Common myeloid progenitor, CD34-positive (primary cell): Measurements from ENCODE around the gene ERMP1. TPM values are rescaled to one million over a fixed set of nuclear protein-coding genes. Genes with fewer than 3 reads are reported as not detected.
A peak's percentile ranks its signal among the peaks of the same experiment; 100 is the strongest.
"Not testable (repeated sequence)": the region's sequence is repeated elsewhere in the genome, so short reads cannot be mapped to it uniquely, and the experiment has no call there.

Experiments used
- CTCF ChIA-PET: fragments of 350-600 bp; sonication (Branson Sonifier 250); formaldehyde crosslinking; loops from one replicate; lab custom pipeline; 2021; ENCODE audit warnings: antibody characterized with exemption; lab: Charles Lee
- POLR2A ChIA-PET: fragments of 350-600 bp; sonication (Branson Sonifier 250); formaldehyde crosslinking; loops from one replicate; lab custom pipeline; 2021; ENCODE audit warnings: antibody characterized with exemption; lab: Charles Lee
- DNase-seq, 3 donors: peaks; one replicate each; pipeline versions ENCODE4 v3.0.0 to v3.0.0-alpha.2; 2013
- H3K27ac ChIP-seq, 2 experiments: 1 replicate in 1 of 2; 2 replicates in 1 of 2; pipeline ENCODE4 v1.7.0; 2013; ENCODE audit warnings: inconsistent platforms in 2 of 2, low read length in 2 of 2, mild to moderate bottlenecking in 2 of 2, low read depth in 1 of 2, moderate library complexity in 1 of 2; ENCODE audit not compliant: severe bottlenecking in 2 of 2, insufficient read depth in 1 of 2, poor library complexity in 1 of 2
- H3K27me3 ChIP-seq, 5 experiments: replicated peaks in 2 of 5; 1 replicate in 3 of 5; 2 replicates in 2 of 5; pipeline versions ENCODE4 v1.6.1 to v1.7.0; 2013; ENCODE audit warnings: low read length in 4 of 5, mild to moderate bottlenecking in 2 of 5, moderate library complexity in 2 of 5, inconsistent platforms in 1 of 5; ENCODE audit not compliant: insufficient read depth in 5 of 5, control insufficient read depth in 4 of 5
- H3K36me3 ChIP-seq, 4 experiments: 1 replicate in 2 of 4; 2 replicates in 2 of 4; pipeline versions ENCODE4 v1.6.1 to v1.7.0; 2013; ENCODE audit warnings: low read length in 3 of 4, control low read depth in 1 of 4, mild to moderate bottlenecking in 1 of 4; ENCODE audit not compliant: control insufficient read depth in 4 of 4, insufficient read depth in 4 of 4
- H3K4me1 ChIP-seq, 4 experiments: 1 replicate in 3 of 4; 2 replicates in 1 of 4; pipeline versions ENCODE4 v1.6.1 to v1.7.1; 2013; ENCODE audit warnings: low read length in 3 of 4, mild to moderate bottlenecking in 3 of 4, control low read depth in 1 of 4, inconsistent platforms in 1 of 4, moderate library complexity in 1 of 4; ENCODE audit not compliant: control insufficient read depth in 4 of 4, insufficient read depth in 4 of 4; ENCODE audit errors: control extremely low read depth in 1 of 4
- H3K4me3 ChIP-seq, 7 experiments: 1 replicate in 4 of 7; 2 replicates in 3 of 7; pipeline versions ENCODE4 v1.5.1 to v1.7.0; 2013; ENCODE audit warnings: mild to moderate bottlenecking in 7 of 7, low read length in 6 of 7, moderate library complexity in 6 of 7, inconsistent platforms in 2 of 7, low read depth in 2 of 7, control low read depth in 1 of 7; ENCODE audit not compliant: insufficient read depth in 4 of 7, control insufficient read depth in 1 of 7; ENCODE audit errors: extremely low read depth in 1 of 7
- H3K9me3 ChIP-seq, 5 experiments: 1 replicate in 4 of 5; 2 replicates in 1 of 5; pipeline versions ENCODE4 v1.6.1 to v1.7.1; 2013; ENCODE audit warnings: low read length in 4 of 5, mild to moderate bottlenecking in 2 of 5, inconsistent platforms in 1 of 5, low read depth in 1 of 5, moderate library complexity in 1 of 5; ENCODE audit not compliant: control insufficient read depth in 4 of 5, insufficient read depth in 2 of 5; ENCODE audit errors: control extremely low read depth in 1 of 5
- WGBS: methylation state at CpG from one replicate; pipeline ENCODE4 v1.1.5; 2013; ENCODE audit not compliant: insufficient coverage; 5-methylcytosine and 5-hydroxymethylcytosine counted together
- polyA plus RNA-seq: library from polyadenylated mRNA; unstranded; fragments of 120-200 nt; gene quantifications from one replicate; pipeline ENCODE4 v1.2.1, GENCODE V29; 2013

Gene ERMP1, protein sequence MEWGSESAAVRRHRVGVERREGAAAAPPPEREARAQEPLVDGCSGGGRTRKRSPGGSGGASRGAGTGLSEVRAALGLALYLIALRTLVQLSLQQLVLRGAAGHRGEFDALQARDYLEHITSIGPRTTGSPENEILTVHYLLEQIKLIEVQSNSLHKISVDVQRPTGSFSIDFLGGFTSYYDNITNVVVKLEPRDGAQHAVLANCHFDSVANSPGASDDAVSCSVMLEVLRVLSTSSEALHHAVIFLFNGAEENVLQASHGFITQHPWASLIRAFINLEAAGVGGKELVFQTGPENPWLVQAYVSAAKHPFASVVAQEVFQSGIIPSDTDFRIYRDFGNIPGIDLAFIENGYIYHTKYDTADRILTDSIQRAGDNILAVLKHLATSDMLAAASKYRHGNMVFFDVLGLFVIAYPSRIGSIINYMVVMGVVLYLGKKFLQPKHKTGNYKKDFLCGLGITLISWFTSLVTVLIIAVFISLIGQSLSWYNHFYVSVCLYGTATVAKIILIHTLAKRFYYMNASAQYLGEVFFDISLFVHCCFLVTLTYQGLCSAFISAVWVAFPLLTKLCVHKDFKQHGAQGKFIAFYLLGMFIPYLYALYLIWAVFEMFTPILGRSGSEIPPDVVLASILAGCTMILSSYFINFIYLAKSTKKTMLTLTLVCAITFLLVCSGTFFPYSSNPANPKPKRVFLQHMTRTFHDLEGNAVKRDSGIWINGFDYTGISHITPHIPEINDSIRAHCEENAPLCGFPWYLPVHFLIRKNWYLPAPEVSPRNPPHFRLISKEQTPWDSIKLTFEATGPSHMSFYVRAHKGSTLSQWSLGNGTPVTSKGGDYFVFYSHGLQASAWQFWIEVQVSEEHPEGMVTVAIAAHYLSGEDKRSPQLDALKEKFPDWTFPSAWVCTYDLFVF
- polyA plus RNA-seq: 76.8 TPM

- ChIA-PET POLR2A (interaction anchor here (0.9 to 1.8 kb wide), 4 partner anchors 9 to 27 kb away, joined by 3 to 6 read pairs (median 4); no protein-coding TSS in a partner anchor), CTCF (interaction anchor here (0.7 to 11.5 kb wide), 26 partner anchors 8 to 222 kb away, joined by 3 to 110 read pairs (median 4); a partner anchor contains a TSS)
- Histone ChIP-seq H3K4me1 (peaks cover 15 to 56% (median 24%) of the 10 kb centered on the region in 4 experiments), H3K9me3 (peaks cover 0 to 2% (median 0%) of the 10 kb centered on the region in 5 experiments), H3K27ac (peak within 1 kb of the TSS; percentile 50 to 78), H3K27me3 (no peaks in the 10 kb centered on the region), H3K36me3 (peaks cover 0 to 19% (median 9%) of the 10 kb centered on the region in 4 experiments), H3K4me3 (peak within 1 kb of the TSS; percentile 86 to 100 (median 93))
- peak; percentile 86 to 92 (median 91) for DNase-seq
- under 1% methylated on average over 88 of the region's 95 CpGs for WGBS
Measured at GRCh38 chr9:5832538-5833529, at the start of gene ERMP1. ERMP1 (minus strand) TSS chr9:5833117; CDS start chr9:5833027, 90 bp downstream.

DNA sequence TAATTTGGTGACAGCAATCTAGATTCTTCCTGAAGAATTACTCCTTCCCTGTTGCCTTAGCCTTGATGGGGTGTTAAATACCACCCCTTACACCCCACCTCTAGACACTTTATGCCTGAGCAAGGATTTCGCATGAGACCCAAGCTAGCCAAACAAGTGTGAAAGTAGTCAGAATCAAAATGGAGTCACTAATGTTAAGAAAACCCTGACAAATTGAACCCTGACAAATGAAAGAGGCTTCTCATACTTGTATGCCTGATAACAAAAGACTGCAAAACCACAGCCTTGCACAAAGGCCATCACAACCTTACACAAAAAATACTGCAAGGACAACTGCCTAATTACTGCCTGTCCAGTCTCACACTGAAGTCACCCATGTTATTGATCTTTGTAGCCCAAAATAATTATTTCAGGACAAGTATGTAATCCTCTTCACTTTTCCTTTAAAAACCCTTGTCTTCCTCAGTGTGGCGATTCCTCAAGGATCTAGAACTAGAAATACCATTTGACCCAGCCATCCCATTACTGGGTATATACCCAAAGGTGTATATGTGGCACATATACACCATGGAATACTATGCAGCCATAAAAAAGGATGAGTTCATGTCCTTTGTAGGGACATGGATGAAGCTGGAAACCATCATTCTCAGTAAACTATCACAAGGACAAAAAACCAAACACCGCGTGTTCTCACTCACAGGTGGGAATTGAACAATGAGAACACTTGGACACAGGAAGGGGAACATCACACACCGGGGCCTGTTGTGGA, 49.5 kb upstream of the ERMP1 start:
- H3K36me3 ChIP-seq, H3K9me3 ChIP-seq, POLR2A ChIA-PET, DNase-seq, H3K4me3 ChIP-seq, H3K27me3 ChIP-seq, H3K27ac ChIP-seq: not testable (repeated sequence)
- CTCF ChIA-PET: interaction anchor here (0.6 to 1.4 kb wide), 4 partner anchors 26 to 424 kb away, joined by 3 to 4 read pairs (median 3); no protein-coding TSS in a partner anchor
- H3K4me1 ChIP-seq: peaks cover 0 to 15% (median 7%) of the 10 kb centered on the region in 4 experiments
- WGBS: 80% methylated on average over 1 of the region's 5 CpGs

GRCh38 chr9:5879419-5880181, 46.7 kb upstream of the ERMP1 start:
- peak overlapping the region in 1 of 2 experiments; percentile 6 for H3K27ac ChIP-seq
- peaks cover 0 to 8% (median 3%) of the 10 kb centered on the region in 4 experiments for H3K4me1 ChIP-seq
- DNase-seq: peak in 2 of 3 donors; percentile 32 to 42

DNA sequence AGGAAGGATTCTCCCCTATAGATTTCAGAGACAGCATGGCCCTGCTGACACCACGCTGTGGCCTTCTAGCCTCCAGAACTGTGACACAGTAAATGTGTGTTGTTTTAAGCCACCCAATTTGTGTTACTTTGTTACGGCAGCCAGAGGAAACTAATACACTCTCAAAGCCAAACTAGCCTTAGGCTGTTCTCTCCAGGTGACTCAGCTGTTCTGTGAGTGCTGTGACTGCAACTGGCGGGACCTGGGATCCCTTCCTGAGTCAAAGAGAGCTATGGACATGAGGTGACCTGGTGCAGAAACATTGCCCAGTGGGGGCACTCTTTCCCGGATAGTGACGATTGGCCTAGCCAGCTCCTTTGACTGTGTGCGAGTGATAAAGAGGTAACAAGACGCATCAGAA, 43.8 kb upstream of the ERMP1 start:
- Histone ChIP-seq H3K9me3 (no peaks in the 10 kb centered on the region), H3K36me3 (no peaks in the 10 kb centered on the region), H3K27ac (no peak overlapping the region), H3K4me1 (peaks cover 0 to 19% (median 8%) of the 10 kb centered on the region in 4 experiments), H3K4me3 (no peak overlapping the region), H3K27me3 (no peaks in the 10 kb centered on the region)
- POLR2A ChIA-PET: no interaction called here
- DNase-seq: no peak
- 100% methylated on average over 7 of the region's 7 CpGs for WGBS
- CTCF ChIA-PET: interaction anchor here (0.6 to 15.4 kb wide), 4 partner anchors 10 to 86 kb away, joined by 3 to 82 read pairs (median 3); no protein-coding TSS in a partner anchor

More at GRCh38 chr9:5879419-5880181, 46.7 kb upstream of the ERMP1 start:
- Histone ChIP-seq H3K27me3 (no peaks in the 10 kb centered on the region), H3K36me3 (no peaks in the 10 kb centered on the region), H3K9me3 (no peaks in the 10 kb centered on the region), H3K4me3 (no peak overlapping the region)
- ChIA-PET CTCF (interaction anchor here (1.2 to 15.4 kb wide), 5 partner anchors 7 to 26 kb away, joined by 3 to 82 read pairs (median 4); no protein-coding TSS in a partner anchor), POLR2A (interaction anchor here (0.6 kb wide), 1 partner anchor 1078 kb away, joined by 3 read pairs; no protein-coding TSS in a partner anchor)
- 100% methylated on average over 8 of the region's 10 CpGs for WGBS

- H3K4me1 ChIP-seq: peaks cover 0 to 21% (median 8%) of the 10 kb centered on the region in 4 experiments
- no peak overlapping the region for H3K4me3 ChIP-seq
- whole genome bisulfite sequencing: 100% methylated on average over 1 of the region's 1 CpG
- no peak for DNase-seq
- POLR2A ChIA-PET: no interaction called here
- no peaks in the 10 kb centered on the region for H3K9me3 ChIP-seq
- H3K27me3 ChIP-seq: no peaks in the 10 kb centered on the region
- no peak overlapping the region for H3K27ac ChIP-seq
- CTCF ChIA-PET: interaction anchor here (1.1 to 15.4 kb wide), 5 partner anchors 10 to 58 kb away, joined by 3 to 82 read pairs (median 3); no protein-coding TSS in a partner anchor
- no peaks in the 10 kb centered on the region for H3K36me3 ChIP-seq
Measured at GRCh38 chr9:5876026-5876425, 43.1 kb upstream of the ERMP1 start.
